ENCODE results near the gene CELSR2.

CELSR2 gene

GRCh38 chr1:109229531-109230127, 19.7 kb upstream of the CELSR2 start:
- no peak for DNase-seq

GRCh38 chr1:109231066-109231465, 18.3 kb upstream of the CELSR2 start:
- no peak for DNase-seq

GRCh38 chr1:109235137-109235536, 14.2 kb upstream of the CELSR2 start:
- DNase-seq: no peak

GRCh38 chr1:109237512-109237911, 11.8 kb upstream of the CELSR2 start:
- no peak for DNase-seq

GRCh38 chr1:109238382-109238781, 11.0 kb upstream of the CELSR2 start:
- no peak for DNase-seq

- DNase-seq: no peak
These were observed 10.3 kb upstream of the CELSR2 start for GRCh38 chr1:109239047-109239408.

GRCh38 chr1:109239409-109240068, 9.8 kb upstream of the CELSR2 start:
- DNase-seq: peak in 1 of 2 donors; percentile 21

GRCh38 chr1:109240158-109241152, 8.9 kb upstream of the CELSR2 start:
- peak in 1 of 2 donors; percentile 5 for DNase-seq

GRCh38 chr1:109241344-109241743, 8.0 kb upstream of the CELSR2 start:
- DNase-seq: no peak

GRCh38 chr1:109241841-109242345, 7.4 kb upstream of the CELSR2 start:
- no peak for DNase-seq

- DNase-seq: no peak
These were observed 7.0 kb upstream of the CELSR2 start for GRCh38 chr1:109242387-109242786.

- DNase-seq: no peak
These were observed 6.1 kb upstream of the CELSR2 start for GRCh38 chr1:109243221-109243620.

- no peak for DNase-seq
These were observed 5.3 kb upstream of the CELSR2 start for GRCh38 chr1:109243860-109244552.

- no peak for DNase-seq
These were observed 3.2 kb upstream of the CELSR2 start for GRCh38 chr1:109246141-109246551.

- peak in 1 of 2 donors; percentile 12 for DNase-seq
These were observed 1.7 kb upstream of the CELSR2 start for GRCh38 chr1:109247401-109248365.

GRCh38 chr1:109248444-109248796, 919 bp upstream of the CELSR2 start:
- no peak for DNase-seq

GRCh38 chr1:109249654-109250401, 489 bp downstream of the CELSR2 start:
- DNase-seq: no peak

- no peak for DNase-seq
These were observed 1.3 kb downstream of the CELSR2 start for GRCh38 chr1:109250454-109251276.

- no peak for DNase-seq
These were observed 2.2 kb downstream of the CELSR2 start for GRCh38 chr1:109251277-109252166.

Data from inflammatory macrophage treated with lipopolysaccharide for 1 hour (primary cell).